H1 (cell line): ENCODE results near the gene MIEF2. TPM values are rescaled to one million over a fixed set of nuclear protein-coding genes. Genes with fewer than 3 reads are reported as not detected.
A peak's percentile ranks its signal among the peaks of the same experiment; 100 is the strongest.

Experiments
- CTCF ChIA-PET: fragments of 300-600 bp; sonication (Branson Sonifier 250); formaldehyde crosslinking; loops from one replicate; lab custom pipeline; 2021; ENCODE audit not compliant: partially characterized antibody; lab: Charles Lee
- POLR2A ChIA-PET: fragments of 300-600 bp; sonication (Branson Sonifier 250); formaldehyde crosslinking; loops from one replicate; lab custom pipeline; 2021; ENCODE audit warnings: inconsistent platforms; ENCODE audit not compliant: partially characterized antibody; lab: Charles Lee
- DNase-seq, 2 experiments: peaks; one replicate each; pipeline versions ENCODE4 v3.0.0 to v3.0.0-alpha.2; 2010 to 2022; ENCODE audit warnings: low spot score in 2 of 2, low read depth in 1 of 2, mixed read lengths in 1 of 2
- FAIRE-seq: peaks from 2 replicates; lab custom pipeline; 2011; peaks lifted over from hg19 to GRCh38; lab: Jason Lieb, UNC
- H2AFZ ChIP-seq: 2 replicates; pipeline ENCODE4 v1.8.1; 2012; ENCODE audit warnings: low read length, inconsistent platforms
- H2AK5ac ChIP-seq: 2 replicates; pipeline ENCODE4 v1.6.1; 2013; ENCODE audit warnings: low read depth, low read length
- H2BK120ac ChIP-seq: replicated peaks from 2 replicates; pipeline ENCODE3; 2013; ENCODE audit warnings: low read depth, low read length, inconsistent platforms
- H2BK12ac ChIP-seq: 2 replicates; pipeline ENCODE4 v1.6.1; 2013; ENCODE audit warnings: low read depth, low read length
- H2BK15ac ChIP-seq: 2 replicates; pipeline ENCODE4 v1.6.1; 2013; ENCODE audit warnings: low read length
- H2BK20ac ChIP-seq: 2 replicates; pipeline ENCODE4 v1.6.1; 2013; ENCODE audit warnings: low read length
- H2BK5ac ChIP-seq: 2 replicates; pipeline ENCODE4 v1.6.1; 2013; ENCODE audit warnings: low read depth, low read length
- H3K14ac ChIP-seq: 2 replicates; pipeline ENCODE4 v1.6.1; 2013; ENCODE audit warnings: inconsistent platforms; ENCODE audit not compliant: insufficient read length
- H3K18ac ChIP-seq: 2 replicates; pipeline ENCODE4 v1.6.1; 2013; ENCODE audit warnings: low read length; ENCODE audit errors: extremely low read depth
- H3K23ac ChIP-seq: 2 replicates; pipeline ENCODE4 v1.6.1; 2013; ENCODE audit warnings: inconsistent platforms; ENCODE audit not compliant: insufficient read length
- H3K23me2 ChIP-seq: 2 replicates; pipeline ENCODE4 v1.6.1; 2013; ENCODE audit warnings: low read depth, low read length
- H3K27ac ChIP-seq: 2 replicates; pipeline ENCODE4 v1.6.1; 2011; ENCODE audit warnings: low read depth, low read length, inconsistent platforms
- H3K27me3 ChIP-seq, 4 experiments: replicated peaks in 1 of 4; 1 replicate in 1 of 4; 2 replicates in 3 of 4; pipeline versions ENCODE4 v1.6.1 to v1.8.1; 2011 to 2013; ENCODE audit warnings: low read length in 3 of 4, mild to moderate bottlenecking in 3 of 4, inconsistent platforms in 2 of 4, mixed read lengths in 2 of 4, moderate library complexity in 1 of 4; ENCODE audit not compliant: control insufficient read depth in 3 of 4, insufficient read depth in 3 of 4; ENCODE audit errors: extremely low read depth in 1 of 4
- H3K36me3 ChIP-seq, 4 experiments: 2 replicates each; pipeline versions ENCODE4 v1.6.1 to v1.8.1; 2011 to 2013; ENCODE audit warnings: mild to moderate bottlenecking in 4 of 4, low read length in 3 of 4, moderate library complexity in 2 of 4, control low read depth in 1 of 4, inconsistent platforms in 1 of 4; ENCODE audit not compliant: insufficient read depth in 4 of 4, control insufficient read depth in 2 of 4
- H3K4ac ChIP-seq: replicated peaks from 2 replicates; pipeline ENCODE3; 2013; ENCODE audit warnings: low read length, low read depth, mixed read lengths, inconsistent platforms; ENCODE audit not compliant: insufficient read length
- H3K4me1 ChIP-seq, 4 experiments: replicated peaks in 1 of 4; 1 replicate in 1 of 4; 2 replicates in 3 of 4; pipeline versions ENCODE4 v1.6.1 to v1.8.1; 2011 to 2013; ENCODE audit warnings: low read length in 3 of 4, inconsistent platforms in 2 of 4, mixed read lengths in 1 of 4; ENCODE audit not compliant: insufficient read depth in 4 of 4, control insufficient read depth in 3 of 4
- H3K4me2 ChIP-seq, 2 experiments: 2 replicates each; pipeline versions ENCODE4 v1.6.1 to v1.8.1; 2011 to 2013; ENCODE audit warnings: low read depth in 2 of 2, low read length in 2 of 2, control low read depth in 1 of 2, inconsistent platforms in 1 of 2, mild to moderate bottlenecking in 1 of 2; ENCODE audit not compliant: insufficient read depth in 1 of 2
- H3K4me3 ChIP-seq, 4 experiments: fragments of 200-600, 300-600 bp in 1 of 4; sonication (generic), shearing (Covaris generic), sonication (Bioruptor Twin) in 1 of 4; 2 replicates each; pipeline versions ENCODE4 v1.5.1 to v1.8.1; 2011 to 2016; ENCODE audit warnings: low read length in 4 of 4, low read depth in 3 of 4, control low read depth in 2 of 4, inconsistent platforms in 2 of 4, mild to moderate bottlenecking in 2 of 4, mixed read lengths in 1 of 4, moderate library complexity in 1 of 4; ENCODE audit not compliant: insufficient read depth in 2 of 4; ENCODE audit errors: extremely low read depth in 1 of 4
- H3K56ac ChIP-seq: replicated peaks from 2 replicates; pipeline ENCODE3; 2013; ENCODE audit warnings: low read depth, mild to moderate bottlenecking, mixed read lengths, low read length, inconsistent platforms; ENCODE audit not compliant: insufficient read length
- H3K79me1 ChIP-seq: 2 replicates; pipeline ENCODE4 v1.6.1; 2013; ENCODE audit warnings: low read depth, low read length, control low read depth
- H3K79me2 ChIP-seq, 2 experiments: 2 replicates each; pipeline versions ENCODE4 v1.6.1 to v1.8.1; 2012 to 2013; ENCODE audit warnings: low read length in 2 of 2, mild to moderate bottlenecking in 2 of 2, inconsistent platforms in 1 of 2; ENCODE audit not compliant: insufficient read depth in 2 of 2, control insufficient read depth in 1 of 2
- H3K9ac ChIP-seq, 4 experiments: replicated peaks in 1 of 4; 1 replicate in 1 of 4; 2 replicates in 3 of 4; pipeline versions ENCODE4 v1.6.1 to v1.8.1; 2011 to 2013; ENCODE audit warnings: low read depth in 3 of 4, low read length in 3 of 4, control low read depth in 2 of 4, mild to moderate bottlenecking in 2 of 4, moderate library complexity in 2 of 4, inconsistent platforms in 1 of 4; ENCODE audit errors: extremely low read depth in 1 of 4
- H3K9me3 ChIP-seq, 2 experiments: 2 replicates each; pipeline versions ENCODE4 v1.6.1 to v1.8.1; 2012 to 2013; ENCODE audit warnings: mild to moderate bottlenecking in 2 of 2, moderate library complexity in 2 of 2, control low read depth in 1 of 2, inconsistent platforms in 1 of 2, low read depth in 1 of 2, low read length in 1 of 2, mixed read lengths in 1 of 2; ENCODE audit not compliant: insufficient read depth in 2 of 2
- H4K20me1 ChIP-seq, 2 experiments: replicated peaks in 1 of 2; 2 replicates each; pipeline versions ENCODE3 to v1.8.1; 2011 to 2013; ENCODE audit warnings: inconsistent platforms in 2 of 2, low read length in 2 of 2, mild to moderate bottlenecking in 1 of 2; ENCODE audit not compliant: insufficient read depth in 2 of 2, control insufficient read depth in 1 of 2
- H4K5ac ChIP-seq: 2 replicates; pipeline ENCODE4 v1.6.1; 2013; ENCODE audit warnings: low read length, low read depth, mixed read lengths, inconsistent platforms; ENCODE audit not compliant: insufficient read length
- H4K8ac ChIP-seq: 2 replicates; pipeline ENCODE4 v1.8.0; 2013; ENCODE audit warnings: mild to moderate bottlenecking, moderate library complexity, low read length, inconsistent platforms; ENCODE audit not compliant: insufficient read depth; ENCODE audit errors: extremely low read depth
- H4K91ac ChIP-seq: replicated peaks from 2 replicates; pipeline ENCODE3; 2013; ENCODE audit warnings: low read length, mixed read lengths, inconsistent platforms; ENCODE audit not compliant: insufficient read length
- CTBP2 ChIP-seq: IDR thresholded peaks from 2 replicates; pipeline ENCODE4 v1.7.0; 2011; ENCODE audit warnings: borderline replicate concordance, mild to moderate bottlenecking, moderate library complexity, mixed read lengths, low read length; ENCODE audit not compliant: insufficient read depth, insufficient read length
- EGR1 ChIP-seq: IDR thresholded peaks from 2 replicates; pipeline ENCODE4 v1.6.1; 2011; ENCODE audit warnings: low read depth, low read length, borderline replicate concordance
- EP300 ChIP-seq, 2 experiments: IDR thresholded peaks; 1 replicate in 1 of 2; 2 replicates in 1 of 2; pipeline ENCODE4 v1.6.1; 2011 to 2012; ENCODE audit warnings: low read depth in 2 of 2, low read length in 2 of 2, mild to moderate bottlenecking in 2 of 2, borderline replicate concordance in 1 of 2, inconsistent platforms in 1 of 2, moderate library complexity in 1 of 2
- FOSL1 ChIP-seq: IDR thresholded peaks from 2 replicates; pipeline ENCODE4 v1.6.1; 2011; ENCODE audit warnings: mild to moderate bottlenecking, low read depth, low read length, moderate library complexity; ENCODE audit not compliant: insufficient read depth
- HDAC2 ChIP-seq, 2 experiments: fragments of 300-600 bp in 1 of 2; sonication (generic) in 1 of 2; IDR thresholded peaks; 2 replicates each; pipeline ENCODE4 v1.6.1; 2011 to 2012; ENCODE audit warnings: low read depth in 2 of 2, low read length in 2 of 2, mild to moderate bottlenecking in 2 of 2, moderate library complexity in 2 of 2, borderline replicate concordance in 1 of 2, inconsistent platforms in 1 of 2
- KDM5A ChIP-seq: fragments of 200-600 bp; IDR thresholded peaks from 2 replicates; pipeline ENCODE4 v1.7.1; 2012; ENCODE audit warnings: mild to moderate bottlenecking, low read length, inconsistent platforms, mixed read lengths
- PHF8 ChIP-seq: fragments of 200-600 bp; sonication (generic); conservative IDR thresholded peaks from 2 replicates; pipeline ENCODE4 v1.7.1; 2012; ENCODE audit warnings: low read depth, mild to moderate bottlenecking, inconsistent platforms, low read length, moderate library complexity
- POLR2AphosphoS5 ChIP-seq: IDR thresholded peaks from 2 replicates; pipeline ENCODE4 v1.6.1; 2011; ENCODE audit warnings: low read depth, low read length
- POU5F1 ChIP-seq: IDR thresholded peaks from 2 replicates; pipeline ENCODE4 v1.6.1; 2011; ENCODE audit warnings: low read depth, mild to moderate bottlenecking, low read length, moderate library complexity
- SIN3A ChIP-seq, 2 experiments: IDR thresholded peaks in 1 of 2; conservative IDR thresholded peaks in 1 of 2; 2 replicates each; pipeline ENCODE4 v1.6.1; 2011 to 2012; ENCODE audit warnings: low read length in 2 of 2, improper control_type of control experiment in 1 of 2, low read depth in 1 of 2, mild to moderate bottlenecking in 1 of 2
- SIRT6 ChIP-seq: IDR thresholded peaks from one replicate; pipeline ENCODE4 v1.7.1; 2012; ENCODE audit warnings: low read length, inconsistent platforms
- SP2 ChIP-seq: IDR thresholded peaks from 2 replicates; pipeline ENCODE4 v1.6.1; 2012; ENCODE audit warnings: mild to moderate bottlenecking, low read length, inconsistent platforms
- ZNF274 ChIP-seq: IDR thresholded peaks from 2 replicates; pipeline ENCODE4 v1.7.0; 2012; ENCODE audit warnings: low read length, borderline replicate concordance; ENCODE audit errors: extremely low read depth
- WGBS, 2 experiments: shearing (Covaris generic) in 1 of 2; methylation state at CpG; one replicate each; pipeline versions ENCODE4 v1.1.6 to v1.1.7; 2013 to 2015; ENCODE audit warnings: low lambda C conversion rate in 2 of 2, mixed read lengths in 2 of 2, inconsistent platforms in 1 of 2, low coverage in 1 of 2, missing lambda C conversion rate in 1 of 2; ENCODE audit not compliant: insufficient replicate concordance in 2 of 2, insufficient coverage in 1 of 2, insufficient read length in 1 of 2; ENCODE audit errors: extremely low coverage in 1 of 2, missing lambda C conversion rate in 1 of 2; 5-methylcytosine and 5-hydroxymethylcytosine counted together
- polyA plus RNA-seq, 7 experiments: library from polyadenylated mRNA; depleted of rRNA in 3 of 7; stranded (reverse) in 5 of 7; unstranded in 2 of 7; fragments of >200 nt in 5 of 7; fragments of 200-250 nt in 2 of 7; gene quantifications; 1 replicate in 5 of 7; 2 replicates in 1 of 7; 4 replicates in 1 of 7; pipeline versions ENCODE4 v1.2.1 to v1.2.3, GENCODE V29; 2011 to 2013; ENCODE audit warnings: missing spikeins in 2 of 7, mixed read lengths in 2 of 7
- total RNA-seq: library from RNA; stranded (reverse); fragmentation: NEBNext Ultra II Directional; extraction: Animal tissue kit (Norgen Biotek cat#: 25700); gene quantifications from 2 replicates; pipeline ENCODE4 v1.2.1, GENCODE V29; 2021

MIEF2 gene
- total and polyA plus RNA-seq, 2 of the 8 experiments (the other 6 are each of a cell fraction or from before 2014, with no cell fraction given) = 9.9 to 24.9 TPM

DNA sequence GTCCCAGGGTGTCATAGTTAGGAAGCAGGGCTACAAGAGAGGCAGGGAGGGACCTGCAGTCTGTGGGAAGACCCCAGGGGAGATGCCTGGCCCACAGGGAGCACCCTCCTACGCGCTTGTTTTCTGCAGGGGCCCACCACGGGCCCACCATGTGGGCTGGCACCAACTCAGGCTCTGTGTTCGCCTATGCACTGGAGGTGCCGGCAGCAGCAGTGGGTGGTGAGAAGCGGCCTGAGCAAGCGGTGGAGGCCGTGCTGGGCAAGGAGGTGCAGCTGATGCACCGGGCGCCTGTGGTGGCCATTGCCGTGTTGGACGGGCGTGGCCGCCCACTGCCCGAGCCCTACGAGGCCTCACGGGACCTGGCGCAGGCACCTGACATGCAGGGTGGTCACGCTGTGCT is 20.0 kb upstream of the MIEF2 start:
- Histone ChIP-seq H3K14ac (no peak overlapping the region), H3K56ac (no peak overlapping the region), H2AFZ (no peak overlapping the region), H2AK5ac (no peak overlapping the region), H3K36me3 (peaks cover 21 to 57% (median 49%) of the 10 kb centered on the region in 4 experiments), H4K5ac (no peak overlapping the region), H4K8ac (peak overlapping the region; percentile 21; the same call in 1 of the 2 replicates), H3K4me1 (no peaks in the 10 kb centered on the region; a peak in 1 of 7 replicates), H4K91ac (no peak overlapping the region), H2BK120ac (no peak overlapping the region), H3K23me2 (no peaks in the 10 kb centered on the region), H3K4me2 (no peak overlapping the region), H3K18ac (no peak overlapping the region), H3K79me1 (no peaks in the 10 kb centered on the region), H3K4me3 (no peak overlapping the region), H3K4ac (no peak overlapping the region), H3K23ac (no peak overlapping the region), H3K27ac (no peak overlapping the region), H4K20me1 (peaks cover 7 to 22% of the 10 kb centered on the region in 2 experiments), H3K79me2 (no peaks in the 10 kb centered on the region), H2BK5ac (no peak overlapping the region), H2BK20ac (no peak overlapping the region), H2BK12ac (no peak overlapping the region), H3K9ac (no peak overlapping the region), H2BK15ac (no peak overlapping the region), H3K27me3 (peaks cover 0 to 2% (median 0%) of the 10 kb centered on the region in 4 experiments; a peak in 1 of 7 replicates), H3K9me3 (no peaks in the 10 kb centered on the region)
- WGBS, 2 experiments = 95% methylated on average over 19 of the region's 19 CpGs; no CpG with 5 or more reads in 1 of the 2 experiments
- DNase-seq (no peak), FAIRE-seq (no peak)
- POLR2A ChIA-PET = interaction anchor here (1.1 to 13.9 kb wide), 5 partner anchors 9 to 74 kb away, joined by 4 to 171 read pairs (median 4); partner anchors contain the start of genes FLII, MIEF2, SMCR8 and TOP3A
- CTCF ChIA-PET = interaction anchor here (0.9 to 2.9 kb wide), 5 partner anchors 8 to 25 kb away, joined by 3 to 18 read pairs (median 5); no protein-coding TSS in a partner anchor
- no peak for TF ChIP-seq SIRT6
- TF ChIP-seq SIN3A (conservative IDR thresholded peaks at IDR 0.05 in 1 of 2, IDR thresholded peaks at IDR 0.05 in 1 of 2; ENCODE audit: low read depth in 1 of 2, low read length in 2 of 2) = no peak
- no peak for TF ChIP-seq POU5F1
- no peak for TF ChIP-seq EP300 (IDR thresholded peaks at IDR 0.05; ENCODE audit: borderline replicate concordance in 1 of 2, low read depth in 2 of 2, low read length in 2 of 2)
- TF ChIP-seq PHF8 = no peak
- TF ChIP-seq POLR2AphosphoS5 = no peak
- TF ChIP-seq KDM5A = no peak
- TF ChIP-seq ZNF274 = no peak
- TF ChIP-seq CTBP2 = no peak
- TF ChIP-seq SP2 = no peak
- no peak for TF ChIP-seq FOSL1
- TF ChIP-seq EGR1 = no peak
- no peak for TF ChIP-seq HDAC2 (IDR thresholded peaks at IDR 0.05; ENCODE audit: borderline replicate concordance in 1 of 2, low read depth in 2 of 2, low read length in 2 of 2)
